GM19468 (cell line): ENCODE results near the gene CEP43.
A peak's percentile ranks its signal among the peaks of the same experiment; 100 is the strongest.

ENCODE experiments used
- ATAC-seq: cut with Tn5 transposase; IDR thresholded peaks from one replicate; pipeline ENCODE4 v1.9.1; 2021; ENCODE audit warnings: mild to moderate bottlenecking, moderate library complexity, moderate number of reproducible peaks; ENCODE audit not compliant: unreplicated experiment; ENCODE audit errors: extremely low read depth

The CEP43 gene

GRCh38 chr6:166999145-166999883, at the start of gene CEP43:
Gene CEP43 (plus strand): TSS chr6:166999397. CDS start chr6:166999413, 16 bp downstream.
- peak; percentile 93 for ATAC-seq

GRCh38 chr6:166949528-166950442, 49.4 kb upstream of the CEP43 start:
- ATAC-seq: no peak

GRCh38 chr6:166950443-166950821, 48.8 kb upstream of the CEP43 start:
- ATAC-seq: peak; percentile 30

- peak; percentile 96 for ATAC-seq
Measured at GRCh38 chr6:166950892-166951669, 48.1 kb upstream of the CEP43 start.

- no peak for ATAC-seq
Measured at GRCh38 chr6:166951670-166952060, 47.5 kb upstream of the CEP43 start.

GRCh38 chr6:166952121-166952520, 47.1 kb upstream of the CEP43 start:
- ATAC-seq: no peak

GRCh38 chr6:166952567-166953486, 46.4 kb upstream of the CEP43 start:
- ATAC-seq: no peak

- ATAC-seq: no peak
Measured at GRCh38 chr6:166954118-166954713, 45.0 kb upstream of the CEP43 start.

- no peak for ATAC-seq
Measured at GRCh38 chr6:166955121-166955864, 43.9 kb upstream of the CEP43 start.

GRCh38 chr6:166955865-166956443, 43.2 kb upstream of the CEP43 start:
- ATAC-seq: no peak

GRCh38 chr6:166956444-166957086, 42.6 kb upstream of the CEP43 start, which contains the start of gene RNASET2:
Gene RNASET2 (minus strand): TSS chr6:166956550. CDS start chr6:166956182, 368 bp downstream.
- peak; percentile 41 for ATAC-seq

- ATAC-seq: peak; percentile 12
Measured at GRCh38 chr6:166957087-166957804, 42.0 kb upstream of the CEP43 start.

- ATAC-seq: no peak
Measured at GRCh38 chr6:166957805-166958076, 41.5 kb upstream of the CEP43 start.

- no peak for ATAC-seq
Measured at GRCh38 chr6:166958926-166959861, 40.0 kb upstream of the CEP43 start.

GRCh38 chr6:166959911-166960608, 39.1 kb upstream of the CEP43 start:
- ATAC-seq: no peak
